Activated naive CD4-positive, alpha-beta T cell (primary cell): ENCODE measurements around the gene STRA8.

Experiments used
- DNase-seq, 4 experiments: peaks; one replicate each; lab custom pipeline; 2025; lab: John Stamatoyannopoulos, UW

The STRA8 gene

GRCh38 chr7:135233570-135233969 is at the start of gene STRA8:
TSS of gene STRA8 (plus strand) at chr7:135233838. CDS start at chr7:135240525, 6,687 bp downstream.
- no peak for DNase-seq

- DNase-seq, result no peak
Measured at GRCh38 chr7:135184254-135184841, 49.3 kb upstream of the STRA8 start.

- no peak for DNase-seq
Measured at GRCh38 chr7:135185471-135186260, 48.0 kb upstream of the STRA8 start.

- no peak for DNase-seq
Measured at GRCh38 chr7:135186261-135186540, 47.4 kb upstream of the STRA8 start.

GRCh38 chr7:135186841-135187253 is 46.8 kb upstream of the STRA8 start:
- DNase-seq, result no peak

GRCh38 chr7:135188298-135188984 is 45.2 kb upstream of the STRA8 start:
- no peak for DNase-seq

- DNase-seq, result no peak
Measured at GRCh38 chr7:135189221-135189662, 44.4 kb upstream of the STRA8 start.

- no peak for DNase-seq
Measured at GRCh38 chr7:135189961-135190360, 43.7 kb upstream of the STRA8 start.

GRCh38 chr7:135190703-135191102 is 42.9 kb upstream of the STRA8 start:
- no peak for DNase-seq

GRCh38 chr7:135192914-135193536 is 40.6 kb upstream of the STRA8 start:
- DNase-seq, result no peak

GRCh38 chr7:135193615-135194081 is 40.0 kb upstream of the STRA8 start:
- no peak for DNase-seq

GRCh38 chr7:135194494-135195095 is 39.0 kb upstream of the STRA8 start:
- no peak for DNase-seq

GRCh38 chr7:135195156-135195555 is 38.5 kb upstream of the STRA8 start:
- DNase-seq, result no peak

- no peak for DNase-seq
Measured at GRCh38 chr7:135195968-135196629, 37.5 kb upstream of the STRA8 start.

GRCh38 chr7:135197343-135197742 is 36.3 kb upstream of the STRA8 start:
- no peak for DNase-seq

GRCh38 chr7:135197906-135198655 is 35.6 kb upstream of the STRA8 start:
- DNase-seq, result no peak

- DNase-seq, result no peak
Measured at GRCh38 chr7:135199439-135199838, 34.2 kb upstream of the STRA8 start.

GRCh38 chr7:135200821-135201331 is 32.8 kb upstream of the STRA8 start:
- DNase-seq, result no peak

GRCh38 chr7:135201350-135201749 is 32.3 kb upstream of the STRA8 start:
- DNase-seq, result no peak

GRCh38 chr7:135204341-135204749 is 29.3 kb upstream of the STRA8 start:
- DNase-seq, result no peak

GRCh38 chr7:135204876-135205275 is 28.8 kb upstream of the STRA8 start:
- DNase-seq, result no peak
